ENCODE results near the gene AKR1A1.
"Not testable (repeated sequence)": the region's sequence is repeated elsewhere in the genome, so short reads cannot be mapped to it uniquely, and the experiment has no call there.

The AKR1A1 gene

GRCh38 chr1:45523516-45523915 lies 27.1 kb upstream of the AKR1A1 start:
- not testable (repeated sequence) for DNase-seq (ENCODE audit: low spot score)

GRCh38 chr1:45523975-45524374 lies 26.7 kb upstream of the AKR1A1 start:
- DNase-seq (ENCODE audit: low spot score) = not testable (repeated sequence)

GRCh38 chr1:45526135-45526644 lies 24.4 kb upstream of the AKR1A1 start:
- DNase-seq (ENCODE audit: low spot score) = no peak

GRCh38 chr1:45530632-45531135 lies 19.9 kb upstream of the AKR1A1 start:
- DNase-seq (ENCODE audit: low spot score) = no peak

- no peak for DNase-seq (ENCODE audit: low spot score)
Measured at GRCh38 chr1:45531873-45532272, 18.8 kb upstream of the AKR1A1 start.

- DNase-seq (ENCODE audit: low spot score) = no peak
Measured at GRCh38 chr1:45535988-45536766, 14.4 kb upstream of the AKR1A1 start.

- DNase-seq (ENCODE audit: low spot score) = no peak
Measured at GRCh38 chr1:45536886-45537285, 13.7 kb upstream of the AKR1A1 start.

- DNase-seq (ENCODE audit: low spot score) = no peak
Measured at GRCh38 chr1:45541193-45541592, 9.4 kb upstream of the AKR1A1 start.

- DNase-seq (ENCODE audit: low spot score) = no peak
Measured at GRCh38 chr1:45542591-45542990, 8.0 kb upstream of the AKR1A1 start.

- peak; percentile 62 for DNase-seq (ENCODE audit: low spot score)
Measured at GRCh38 chr1:45543581-45544417, 6.8 kb upstream of the AKR1A1 start.

GRCh38 chr1:45544530-45544929 lies 6.1 kb upstream of the AKR1A1 start:
- no peak for DNase-seq (ENCODE audit: low spot score)

- DNase-seq (ENCODE audit: low spot score) = no peak
Measured at GRCh38 chr1:45545019-45545493, 5.6 kb upstream of the AKR1A1 start.

- DNase-seq (ENCODE audit: low spot score) = no peak
Measured at GRCh38 chr1:45545553-45546310, 4.9 kb upstream of the AKR1A1 start.

GRCh38 chr1:45551684-45552083 lies 1.1 kb downstream of the AKR1A1 start:
- no peak for DNase-seq (ENCODE audit: low spot score)

GRCh38 chr1:45552331-45552730 lies 1.7 kb downstream of the AKR1A1 start:
- DNase-seq (ENCODE audit: low spot score) = peak; percentile 38

- no peak for DNase-seq (ENCODE audit: low spot score)
Measured at GRCh38 chr1:45554198-45554597, 3.6 kb downstream of the AKR1A1 start.

- DNase-seq (ENCODE audit: low spot score) = no peak
Measured at GRCh38 chr1:45557422-45557944, 6.9 kb downstream of the AKR1A1 start.

- no peak for DNase-seq (ENCODE audit: low spot score)
Measured at GRCh38 chr1:45563843-45564242, 13.2 kb downstream of the AKR1A1 start.

GRCh38 chr1:45566722-45567121 lies 16.1 kb downstream of the AKR1A1 start:
- DNase-seq (ENCODE audit: low spot score) = no peak

- DNase-seq (ENCODE audit: low spot score) = no peak
Measured at GRCh38 chr1:45567911-45568310, 17.3 kb downstream of the AKR1A1 start.

GRCh38 chr1:45568421-45568820 lies 17.8 kb downstream of the AKR1A1 start:
- no peak for DNase-seq (ENCODE audit: low spot score)

- no peak for DNase-seq (ENCODE audit: low spot score)
Measured at GRCh38 chr1:45569571-45569961, 18.9 kb downstream of the AKR1A1 start.
